CD14-positive monocyte (primary cell): Measurements from ENCODE around the gene SPEM1. TPM values are rescaled to one million over a fixed set of nuclear protein-coding genes. Genes with fewer than 3 reads are reported as not detected.

Source experiments
- DNase-seq, 3 donors: peaks; one replicate each; pipeline ENCODE4 v3.0.0-alpha.2; 2011 to 2022
- H2AFZ ChIP-seq: 2 replicates; pipeline ENCODE4 v1.6.0; 2012; ENCODE audit warnings: mild to moderate bottlenecking, low read depth, low read length, inconsistent platforms; ENCODE audit not compliant: insufficient read depth, poor library complexity, severe bottlenecking
- H3K27ac ChIP-seq, 2 donors: 1 replicate in 1 of 2; 2 replicates in 1 of 2; pipeline ENCODE4 v1.5.1; 2012 to 2013; ENCODE audit warnings: low read length in 2 of 2, control low read depth in 1 of 2, inconsistent platforms in 1 of 2, low read depth in 1 of 2, mild to moderate bottlenecking in 1 of 2
- H3K27me3 ChIP-seq, 2 donors: one replicate each; pipeline versions ENCODE4 v1.6.0 to v1.6.1; 2011 to 2013; ENCODE audit warnings: low read length in 2 of 2; ENCODE audit not compliant: control insufficient read depth in 2 of 2, insufficient read depth in 2 of 2
- H3K36me3 ChIP-seq, 2 donors: replicated peaks in 1 of 2; 1 replicate in 1 of 2; 2 replicates in 1 of 2; pipeline versions ENCODE4 v1.5.1 to v1.6.1; 2012 to 2013; ENCODE audit warnings: low read length in 2 of 2, control low read depth in 1 of 2, inconsistent platforms in 1 of 2, mild to moderate bottlenecking in 1 of 2; ENCODE audit not compliant: insufficient read depth in 2 of 2, control insufficient read depth in 1 of 2
- H3K4me1 ChIP-seq, 2 donors: 1 replicate in 1 of 2; 2 replicates in 1 of 2; pipeline versions ENCODE4 v1.5.1 to v1.6.1; 2012 to 2013; ENCODE audit warnings: low read length in 2 of 2, control low read depth in 1 of 2, inconsistent platforms in 1 of 2, mild to moderate bottlenecking in 1 of 2, moderate library complexity in 1 of 2; ENCODE audit not compliant: insufficient read depth in 2 of 2, control insufficient read depth in 1 of 2
- H3K4me2 ChIP-seq: replicated peaks from 2 replicates; pipeline ENCODE3; 2012; ENCODE audit warnings: low read length, moderate library complexity, mild to moderate bottlenecking; ENCODE audit not compliant: poor library complexity, severe bottlenecking; ENCODE audit errors: extremely low read depth
- H3K4me3 ChIP-seq, 3 experiments: fragments of 200-600 bp in 1 of 3; sonication (generic) in 1 of 3; replicated peaks in 1 of 3; 1 replicate in 2 of 3; 2 replicates in 1 of 3; pipeline ENCODE4 v1.5.1; 2011 to 2013; ENCODE audit warnings: low read length in 3 of 3, mild to moderate bottlenecking in 3 of 3, control low read depth in 2 of 3, low read depth in 2 of 3, inconsistent platforms in 1 of 3, moderate library complexity in 1 of 3
- H3K79me2 ChIP-seq: 2 replicates; pipeline ENCODE4 v1.6.0; 2012; ENCODE audit warnings: mild to moderate bottlenecking, control low read depth, inconsistent platforms, low read length, moderate library complexity; ENCODE audit not compliant: insufficient read depth
- H3K9ac ChIP-seq: 2 replicates; pipeline ENCODE4 v1.6.0; 2017; ENCODE audit warnings: low read length, mild to moderate bottlenecking; ENCODE audit not compliant: insufficient read depth, poor library complexity, severe bottlenecking
- H3K9me3 ChIP-seq, 2 donors: replicated peaks in 1 of 2; 1 replicate in 1 of 2; 2 replicates in 1 of 2; pipeline versions ENCODE4 v1.5.1 to v1.6.1; 2012 to 2013; ENCODE audit warnings: low read length in 2 of 2, control low read depth in 1 of 2; ENCODE audit not compliant: control insufficient read depth in 1 of 2, insufficient read depth in 1 of 2
- H4K20me1 ChIP-seq: 2 replicates; pipeline ENCODE4 v1.6.0; 2012; ENCODE audit warnings: mild to moderate bottlenecking, low read length, control low read depth, moderate library complexity; ENCODE audit not compliant: insufficient read depth
- H3K27ac Mint-ChIP-seq, 7 donors: one replicate each; pipeline ENCODE4 v1.8.0; 2020; ENCODE audit warnings: mild to moderate bottlenecking in 7 of 7, mixed read lengths in 7 of 7, moderate library complexity in 6 of 7, inconsistent platforms in 2 of 7
- H3K27me3 Mint-ChIP-seq, 3 donors: one replicate each; pipeline ENCODE4 v1.8.0; 2021 to 2022; ENCODE audit warnings: low read depth in 3 of 3, mild to moderate bottlenecking in 3 of 3, mixed read lengths in 3 of 3, moderate library complexity in 3 of 3, inconsistent platforms in 1 of 3
- H3K36me3 Mint-ChIP-seq, 2 donors: one replicate each; pipeline ENCODE4 v1.8.0; 2020; ENCODE audit warnings: mixed read lengths in 2 of 2, inconsistent platforms in 1 of 2, mild to moderate bottlenecking in 1 of 2
- H3K4me1 Mint-ChIP-seq: one replicate; pipeline ENCODE4 v1.8.0; 2020; ENCODE audit warnings: mild to moderate bottlenecking, mixed read lengths
- H3K4me3 Mint-ChIP-seq, 2 donors: one replicate each; pipeline ENCODE4 v1.8.0; 2020; ENCODE audit warnings: mild to moderate bottlenecking in 2 of 2, mixed read lengths in 2 of 2, moderate library complexity in 1 of 2
- H3K9me3 Mint-ChIP-seq, 7 donors: one replicate each; pipeline ENCODE4 v1.8.0; 2020 to 2022; ENCODE audit warnings: mixed read lengths in 7 of 7, mild to moderate bottlenecking in 6 of 7, moderate library complexity in 6 of 7, inconsistent platforms in 2 of 7
- CTCF ChIP-seq: fragments of 200-600 bp; IDR thresholded peaks from one replicate; pipeline ENCODE4 v1.8.0; 2022; ENCODE audit warnings: antibody characterized with exemption, mild to moderate bottlenecking
- WGBS: methylation state at CpG from one replicate; pipeline ENCODE4 v1.1.5; 2013; ENCODE audit warnings: missing lambda C conversion rate; ENCODE audit not compliant: insufficient coverage; 5-methylcytosine and 5-hydroxymethylcytosine counted together
- intact Hi-C, 2 donors: fragments of 100-400 bp; cut with micrococcal nuclease; formaldehyde crosslinking; loops; one replicate each; pipeline versions ENCODE4 v1.15.0 to v1.15.1; 2023
- polyA plus RNA-seq, 3 donors: library from polyadenylated mRNA; depleted of rRNA in 1 of 3; unstranded in 2 of 3; stranded (reverse) in 1 of 3; fragments of 300-500 nt in 2 of 3; fragments of >200 nt in 1 of 3; fragmentation: Illumina TruSeq in 2 of 3; gene quantifications; 1 replicate in 2 of 3; 2 replicates in 1 of 3; pipeline ENCODE4 v1.2.3, GENCODE V29; 2012 to 2021

SPEM1 gene
- polyA plus RNA-seq, 3 donors: not detected

GRCh38 chr17:7465597-7466275, 45.6 kb downstream of the SPEM1 start:
- Histone ChIP-seq H3K79me2 (peaks cover 19% of the 10 kb centered on the region), H3K36me3 (peaks cover 22 to 33% of the 10 kb centered on the region in 2 donors), H3K27ac (peak overlapping the region; percentile 80 to 85), H3K4me2 (peak overlapping the region; percentile 63), H3K27me3 (no peaks in the 10 kb centered on the region), H3K4me1 (peaks cover 21 to 24% of the 10 kb centered on the region in 2 donors), H3K9ac (peak overlapping the region; percentile 45), H2AFZ (no peak overlapping the region), H3K4me3 (peak overlapping the region in 1 of 3 experiments; percentile 46), H4K20me1 (no peaks in the 10 kb centered on the region), H3K9me3 (no peaks in the 10 kb centered on the region)
- Mint-ChIP-seq H3K4me3 (no peak overlapping the region), H3K4me1 (peaks cover 21% of the 10 kb centered on the region), H3K36me3 (peaks cover 20 to 38% of the 10 kb centered on the region in 2 donors), H3K9me3 (no peaks in the 10 kb centered on the region), H3K27ac (peak overlapping the region in 4 of 7 donors; percentile 88 to 97 (median 94)), H3K27me3 (no peaks in the 10 kb centered on the region)
- no peak for TF ChIP-seq CTCF
- WGBS: 93% methylated on average over 28 of the region's 33 CpGs
- intact Hi-C loops: loop anchor here in 1 of 2 donors (1.0 kb wide), 1 partner anchor 10 kb away; no protein-coding TSS in a partner anchor
- DNase-seq: no peak

- Mint-ChIP-seq H3K9me3 (no peaks in the 10 kb centered on the region), H3K36me3 (peaks cover 20 to 38% of the 10 kb centered on the region in 2 donors), H3K4me3 (peak overlapping the region; percentile 41 to 82), H3K27me3 (no peaks in the 10 kb centered on the region), H3K4me1 (peaks cover 21% of the 10 kb centered on the region), H3K27ac (peak overlapping the region; percentile 88 to 97 (median 94))
- Histone ChIP-seq H3K79me2 (peaks cover 22% of the 10 kb centered on the region), H3K4me1 (peaks cover 21 to 24% of the 10 kb centered on the region in 2 donors), H3K27me3 (no peaks in the 10 kb centered on the region), H4K20me1 (no peaks in the 10 kb centered on the region), H3K36me3 (peaks cover 22 to 33% of the 10 kb centered on the region in 2 donors), H3K9ac (peak overlapping the region; percentile 45), H3K4me2 (peak overlapping the region; percentile 63), H2AFZ (peak overlapping the region; percentile 62), H3K27ac (peak overlapping the region; percentile 80 to 85), H3K4me3 (peak overlapping the region in 1 of 3 experiments; percentile 46), H3K9me3 (no peaks in the 10 kb centered on the region)
- no peak for TF ChIP-seq CTCF
- peak in 2 of 3 donors; percentile 37 to 52 for DNase-seq
- WGBS: 41% methylated on average over 5 of the region's 9 CpGs
- intact Hi-C loops: loop anchor here in 1 of 2 donors (1.0 kb wide), 1 partner anchor 11 kb away; no protein-coding TSS in a partner anchor
Measured at GRCh38 chr17:7466318-7466638, 46.2 kb downstream of the SPEM1 start.
